NCI-H128 (cell line): ENCODE results near the gene CCDC97.
A peak's percentile ranks its signal among the peaks of the same experiment; 100 is the strongest.
"Not testable (repeated sequence)": the region's sequence is repeated elsewhere in the genome, so short reads cannot be mapped to it uniquely, and the experiment has no call there.

Source experiments
- DNase-seq: peaks from one replicate; lab custom pipeline; 2025; ENCODE audit not compliant: unreplicated experiment; lab: John Stamatoyannopoulos, UW

Gene CCDC97

DNA sequence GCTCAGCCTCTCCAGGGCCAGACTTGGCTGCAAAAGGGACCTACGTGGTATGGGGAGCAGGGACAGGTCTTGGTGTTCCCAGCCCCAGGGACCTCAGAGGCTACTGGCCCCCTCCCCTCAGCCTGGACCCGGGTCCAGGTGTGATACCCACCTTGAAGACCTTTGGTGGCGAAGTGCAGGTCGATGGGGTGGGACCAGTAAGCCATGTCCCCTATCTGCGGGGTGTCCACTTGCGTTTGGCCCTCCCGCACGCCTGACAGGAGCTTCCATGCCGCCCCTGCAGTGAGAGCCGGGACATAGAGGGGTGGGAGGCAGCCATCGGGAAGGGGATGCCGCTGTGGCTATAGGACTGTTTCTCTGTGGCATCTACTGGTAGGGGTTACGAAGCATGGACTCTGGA is 47.8 kb downstream of the CCDC97 start:
- no peak for DNase-seq

DNA sequence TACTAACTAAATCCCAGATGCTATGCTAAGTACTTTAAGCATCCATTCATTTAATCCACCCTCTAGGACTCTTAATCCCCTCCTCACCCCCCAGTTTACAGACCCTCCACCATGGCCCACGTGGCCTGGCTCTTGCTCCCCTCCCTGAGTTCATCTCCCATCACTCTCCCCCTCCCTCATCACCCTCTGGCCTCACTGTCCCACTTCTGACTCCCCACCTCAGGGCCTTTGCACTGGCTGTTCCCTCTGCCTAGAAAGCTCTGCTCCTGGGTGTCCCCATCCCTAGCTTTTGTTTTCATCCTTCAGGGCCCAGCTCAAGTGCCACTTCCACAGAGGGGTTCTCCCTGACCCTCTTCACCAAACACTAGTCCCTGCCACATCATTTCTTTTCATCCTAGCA is 49.8 kb downstream of the CCDC97 start:
- DNase-seq: no peak

GRCh38 chr19:41362143-41362847 is 52.3 kb downstream of the CCDC97 start:
- no peak for DNase-seq

DNA sequence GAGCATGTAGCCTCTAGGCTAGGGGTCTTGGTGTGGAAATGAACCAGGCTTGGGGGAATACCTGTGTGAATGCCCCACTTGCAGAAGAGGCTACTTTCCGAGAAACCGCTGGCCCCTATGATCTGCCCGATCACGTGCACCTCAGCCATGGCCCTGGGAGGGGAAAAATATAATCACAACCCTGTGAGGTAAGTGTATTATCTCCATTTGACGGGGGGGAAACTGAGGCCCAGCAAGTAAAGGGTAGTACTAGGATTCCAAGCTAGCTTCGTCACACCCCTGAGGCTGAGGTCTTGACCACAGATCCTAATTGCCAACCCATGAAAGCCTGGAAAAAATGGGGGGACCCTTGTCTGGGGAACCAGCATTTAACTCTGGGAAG is 53.4 kb downstream of the CCDC97 start:
- DNase-seq: no peak

- DNase-seq: peak; percentile 97
Measured at GRCh38 chr19:41363753-41364523, 54.0 kb downstream of the CCDC97 start, which contains the start of gene B9D2. TSS of gene B9D2 (minus strand) at chr19:41364149. CDS start at chr19:41363519, 630 bp downstream.

GRCh38 chr19:41364524-41365391 is 54.8 kb downstream of the CCDC97 start:
- DNase-seq: no peak

- no peak for DNase-seq
Measured at GRCh38 chr19:41366089-41366488, 56.1 kb downstream of the CCDC97 start.

DNA sequence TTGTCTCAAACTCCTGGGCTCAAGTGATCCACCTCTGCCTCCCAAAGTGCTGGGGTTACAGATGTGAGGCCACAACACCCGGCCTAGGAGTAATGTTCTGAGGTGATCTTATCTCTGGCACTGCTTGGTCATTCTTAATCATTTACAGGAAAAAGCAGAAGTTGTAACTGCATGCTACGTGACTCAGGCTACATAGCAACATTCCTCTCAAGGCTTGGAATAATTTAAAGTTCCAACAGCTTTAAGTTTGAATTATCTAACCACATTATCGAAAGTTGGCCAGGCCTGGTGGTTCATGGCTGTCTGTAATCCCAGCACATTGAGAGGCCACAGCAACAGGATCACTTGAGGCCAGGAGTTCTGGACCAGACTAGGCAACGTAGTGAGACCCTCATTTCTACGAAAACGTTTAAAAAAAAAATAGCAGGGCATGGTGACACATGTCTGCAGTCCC is 57.9 kb downstream of the CCDC97 start:
- DNase-seq: no peak

DNA sequence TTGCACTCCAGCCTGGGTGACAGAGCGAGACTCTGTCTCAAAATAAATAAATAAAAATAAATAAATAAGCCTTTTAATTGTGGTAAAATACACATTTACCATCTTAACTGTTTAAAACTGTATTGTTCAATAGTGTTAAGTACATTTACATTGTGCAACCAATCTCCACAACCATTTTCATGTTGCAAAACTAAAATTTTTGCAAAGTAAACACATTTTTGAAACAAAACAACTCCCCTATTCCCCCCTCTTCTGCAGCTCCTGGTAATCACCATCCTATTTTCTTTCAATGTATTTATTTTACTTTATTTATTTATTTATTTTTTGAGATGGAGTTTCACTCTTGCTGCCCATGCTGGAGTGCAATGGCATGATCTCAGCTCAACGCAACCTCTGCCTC is 59.8 kb downstream of the CCDC97 start:
- no peak for DNase-seq

GRCh38 chr19:41371119-41371518 is 61.1 kb downstream of the CCDC97 start:
- not testable (repeated sequence) for DNase-seq

DNA sequence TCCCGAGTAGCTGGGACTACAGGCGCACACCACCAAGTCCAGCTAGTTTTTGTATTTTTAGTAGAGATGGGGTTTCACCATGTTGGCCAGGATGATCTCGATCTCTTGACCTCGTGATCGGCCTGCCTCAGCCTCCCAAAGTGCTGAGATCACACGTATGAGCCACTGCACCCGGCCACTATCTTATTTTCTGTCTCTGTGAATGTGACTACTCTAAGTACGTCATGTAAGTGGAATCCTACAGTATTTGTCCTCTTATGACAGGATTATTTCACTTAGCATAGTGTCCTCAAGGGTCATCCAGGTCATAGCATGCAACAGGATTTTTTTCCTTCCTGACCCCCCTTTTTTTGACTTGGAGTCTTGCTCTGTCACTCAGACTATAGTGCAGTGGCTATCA is 61.6 kb downstream of the CCDC97 start:
- no peak for DNase-seq

DNA sequence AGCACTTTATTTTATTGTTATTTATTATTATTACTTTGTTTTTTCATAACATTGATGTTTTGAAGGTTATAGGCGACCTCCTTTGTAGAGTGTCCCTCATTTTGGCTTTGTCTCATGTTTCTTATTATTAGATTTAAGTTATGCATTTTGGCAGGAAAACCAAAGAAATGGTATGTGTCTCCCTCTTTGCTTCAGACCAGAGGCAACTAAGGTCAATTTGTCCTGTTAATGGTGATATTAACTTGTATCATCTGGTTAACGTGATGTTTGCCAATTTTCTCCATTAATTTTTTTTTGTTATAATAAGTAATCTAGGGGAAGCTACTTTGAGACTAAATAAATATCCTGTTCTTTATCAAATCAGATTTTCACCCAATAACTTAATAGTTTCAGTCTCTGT is 62.5 kb downstream of the CCDC97 start:
- DNase-seq: no peak

GRCh38 chr19:41373993-41374392 is 64.0 kb downstream of the CCDC97 start:
- DNase-seq: peak; percentile 86
